K562 (cell line): ENCODE measurements around the gene SLC25A45. TPM values are rescaled to one million over a fixed set of nuclear protein-coding genes. Genes with fewer than 3 reads are reported as not detected.

Experiments
- BCOR ChIP-seq: fragments of 450-650 bp; IDR thresholded peaks from 2 replicates; pipeline ENCODE4 v1.6.1; 2016
- CBFB ChIP-seq: sonication (generic); formaldehyde crosslinking; IDR thresholded peaks from 2 replicates; pipeline ENCODE4 v1.4.0; 2020; ENCODE audit warnings: mild to moderate bottlenecking, missing genetic modification reagents
- CHD2 ChIP-seq: IDR thresholded peaks from 2 replicates; pipeline ENCODE4 v1.6.1; 2011; ENCODE audit warnings: low read depth, low read length
- ETV5 ChIP-seq: sonication (generic); formaldehyde crosslinking; IDR thresholded peaks from 2 replicates; pipeline ENCODE4 v1.4.0; 2020; ENCODE audit warnings: low read depth, mild to moderate bottlenecking, missing genetic modification reagents
- FIP1L1 ChIP-seq: fragments of 200-400 bp; formaldehyde crosslinking; IDR thresholded peaks from 2 replicates; pipeline ENCODE4 v1.6.1; 2018; ENCODE audit warnings: mild to moderate bottlenecking, low read depth, low read length; ENCODE audit not compliant: poor library complexity, severe bottlenecking
- HNRNPL ChIP-seq: fragments of 200-400 bp; formaldehyde crosslinking; IDR thresholded peaks from 2 replicates; pipeline ENCODE4 v1.6.1; 2017; ENCODE audit warnings: low read depth, mild to moderate bottlenecking, low read length
- POLR2B ChIP-seq: fragments of 450-650 bp; IDR thresholded peaks from 2 replicates; pipeline ENCODE4 v1.6.1; 2018; ENCODE audit warnings: low read depth; ENCODE audit not compliant: partially characterized antibody
- SLC30A9 ChIP-seq: fragments of 250-450 bp; sonication (Bioruptor Pico); IDR thresholded peaks from 2 replicates; pipeline ENCODE4 v1.8.0; 2022; ENCODE audit warnings: mild to moderate bottlenecking, moderate library complexity
- TBL1XR1 ChIP-seq, 2 experiments: IDR thresholded peaks; 2 replicates each; pipeline ENCODE4 v1.6.1; 2012; ENCODE audit warnings: improper control_type of control experiment in 2 of 2, low read length in 2 of 2, mild to moderate bottlenecking in 1 of 2
- ZNF12 ChIP-seq: sonication (generic); formaldehyde crosslinking; IDR thresholded peaks from 2 replicates; pipeline ENCODE4 v1.4.0; 2020; ENCODE audit warnings: mild to moderate bottlenecking, missing genetic modification reagents
- polyA plus RNA-seq, 8 experiments: library from polyadenylated mRNA; depleted of rRNA in 4 of 8; stranded (reverse) in 5 of 8; unstranded in 3 of 8; fragments of >200 nt; fragmentation: Nextera tagmentation in 2 of 8; fragmentation: Illumina TruSeq in 1 of 8; extraction: Ambion mirVana in 2 of 8; extraction: Trizol in 1 of 8; gene quantifications; 2 replicates each; pipeline versions ENCODE4 v1.2.1 to v1.2.3, GENCODE V29; 2011 to 2014; ENCODE audit warnings: inconsistent platforms in 1 of 8, missing spikeins in 1 of 8
- total RNA-seq, 7 experiments: library from RNA; depleted of rRNA in 6 of 7; stranded (reverse); fragments of >200 nt in 6 of 7; fragmentation: Illumina TruSeq in 2 of 7; extraction: Trizol in 2 of 7; gene quantifications; 2 replicates each; pipeline versions ENCODE4 v1.2.1 to v1.2.3, GENCODE V29; 2011 to 2021; ENCODE audit warnings: low replicate concordance in 1 of 7
- TF ChIP-seq, protein P1 (sequence below): fragments of 250-450 bp; sonication (Bioruptor Pico); IDR thresholded peaks from 2 replicates; pipeline ENCODE4 v1.9.0; 2021; ENCODE audit warnings: mild to moderate bottlenecking, inconsistent platforms
- TF ChIP-seq, protein P2 (sequence below), 3 experiments: IDR thresholded peaks in 2 of 3; conservative IDR thresholded peaks in 1 of 3; 2 replicates each; pipeline ENCODE4 v1.5.1; 2011 to 2012; ENCODE audit warnings: low read length in 3 of 3, mild to moderate bottlenecking in 3 of 3, control low read depth in 2 of 3, improper control_type of control experiment in 1 of 3, inconsistent platforms in 1 of 3, low read depth in 1 of 3, mixed read lengths in 1 of 3, moderate library complexity in 1 of 3; ENCODE audit not compliant: insufficient read depth in 2 of 3
- TF ChIP-seq, protein P3 (sequence below), 2 experiments: fragments of 450-650 bp in 1 of 2; sonication (generic) in 1 of 2; formaldehyde crosslinking in 1 of 2; IDR thresholded peaks; 2 replicates each; pipeline versions ENCODE4 v1.7.1 to v1.9.0; 2016 to 2022; ENCODE audit warnings: inconsistent platforms in 1 of 2, mild to moderate bottlenecking in 1 of 2, missing genetic modification reagents in 1 of 2

Gene SLC25A45
- total and polyA plus RNA-seq, 9 of the 15 experiments (the other 6 are each of a cell fraction or from before 2014, with no cell fraction given) = 0.15 to 2.3 (median 0.68) TPM

DNA sequence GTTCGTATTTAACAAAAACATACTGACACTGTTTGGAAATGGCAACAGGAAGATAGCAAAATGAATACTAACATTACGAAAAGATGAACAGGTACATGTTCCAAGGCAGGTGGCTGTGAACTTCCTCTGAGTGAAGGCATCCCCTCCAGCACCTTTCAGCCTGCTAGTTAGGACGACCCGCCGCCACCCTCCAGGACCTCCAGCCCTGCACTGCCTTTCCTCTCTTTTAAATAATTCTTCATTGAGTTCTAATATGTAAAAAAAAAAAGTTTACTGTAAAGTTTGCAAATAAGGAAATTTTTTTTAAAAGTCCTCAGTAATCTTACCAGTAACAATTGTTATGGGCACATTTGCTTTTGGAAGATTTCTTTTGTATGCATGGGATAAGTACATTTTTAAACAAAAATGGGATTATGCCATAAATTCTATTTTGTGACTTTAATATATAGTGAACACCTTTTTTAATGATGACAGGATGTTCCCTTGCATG, 46.2 kb upstream of the SLC25A45 start (continued):
- 0 out of 4 replicates have a peak, but pooled peaks of 1 of the 2 experiments have one; percentile 8 for TF ChIP-seq TBL1XR1 (IDR thresholded peaks at IDR 0.05; ENCODE audit: low read length in 2 of 2)
- TF ChIP-seq SLC30A9 (CRISPR knock-in tag) = no peak
- TF ChIP-seq, protein P1, sequence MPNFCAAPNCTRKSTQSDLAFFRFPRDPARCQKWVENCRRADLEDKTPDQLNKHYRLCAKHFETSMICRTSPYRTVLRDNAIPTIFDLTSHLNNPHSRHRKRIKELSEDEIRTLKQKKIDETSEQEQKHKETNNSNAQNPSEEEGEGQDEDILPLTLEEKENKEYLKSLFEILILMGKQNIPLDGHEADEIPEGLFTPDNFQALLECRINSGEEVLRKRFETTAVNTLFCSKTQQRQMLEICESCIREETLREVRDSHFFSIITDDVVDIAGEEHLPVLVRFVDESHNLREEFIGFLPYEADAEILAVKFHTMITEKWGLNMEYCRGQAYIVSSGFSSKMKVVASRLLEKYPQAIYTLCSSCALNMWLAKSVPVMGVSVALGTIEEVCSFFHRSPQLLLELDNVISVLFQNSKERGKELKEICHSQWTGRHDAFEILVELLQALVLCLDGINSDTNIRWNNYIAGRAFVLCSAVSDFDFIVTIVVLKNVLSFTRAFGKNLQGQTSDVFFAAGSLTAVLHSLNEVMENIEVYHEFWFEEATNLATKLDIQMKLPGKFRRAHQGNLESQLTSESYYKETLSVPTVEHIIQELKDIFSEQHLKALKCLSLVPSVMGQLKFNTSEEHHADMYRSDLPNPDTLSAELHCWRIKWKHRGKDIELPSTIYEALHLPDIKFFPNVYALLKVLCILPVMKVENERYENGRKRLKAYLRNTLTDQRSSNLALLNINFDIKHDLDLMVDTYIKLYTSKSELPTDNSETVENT (CRISPR knock-in tag) = peak; percentile 68; the same call in 1 of the 2 replicates
- TF ChIP-seq POLR2B = peak; percentile 1
- TF ChIP-seq ETV5 = no peak
- TF ChIP-seq ZNF12 (CRISPR knock-in tag) = no peak
- TF ChIP-seq BCOR = no peak
- TF ChIP-seq, protein P2, sequence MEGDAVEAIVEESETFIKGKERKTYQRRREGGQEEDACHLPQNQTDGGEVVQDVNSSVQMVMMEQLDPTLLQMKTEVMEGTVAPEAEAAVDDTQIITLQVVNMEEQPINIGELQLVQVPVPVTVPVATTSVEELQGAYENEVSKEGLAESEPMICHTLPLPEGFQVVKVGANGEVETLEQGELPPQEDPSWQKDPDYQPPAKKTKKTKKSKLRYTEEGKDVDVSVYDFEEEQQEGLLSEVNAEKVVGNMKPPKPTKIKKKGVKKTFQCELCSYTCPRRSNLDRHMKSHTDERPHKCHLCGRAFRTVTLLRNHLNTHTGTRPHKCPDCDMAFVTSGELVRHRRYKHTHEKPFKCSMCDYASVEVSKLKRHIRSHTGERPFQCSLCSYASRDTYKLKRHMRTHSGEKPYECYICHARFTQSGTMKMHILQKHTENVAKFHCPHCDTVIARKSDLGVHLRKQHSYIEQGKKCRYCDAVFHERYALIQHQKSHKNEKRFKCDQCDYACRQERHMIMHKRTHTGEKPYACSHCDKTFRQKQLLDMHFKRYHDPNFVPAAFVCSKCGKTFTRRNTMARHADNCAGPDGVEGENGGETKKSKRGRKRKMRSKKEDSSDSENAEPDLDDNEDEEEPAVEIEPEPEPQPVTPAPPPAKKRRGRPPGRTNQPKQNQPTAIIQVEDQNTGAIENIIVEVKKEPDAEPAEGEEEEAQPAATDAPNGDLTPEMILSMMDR (IDR thresholded peaks at IDR 0.05 in 2 of 3, conservative IDR thresholded peaks at IDR 0.05 in 1 of 3; ENCODE audit: insufficient read depth in 2 of 3, low read depth in 1 of 3, low read length in 3 of 3) = 0 out of 6 replicates have a peak, but pooled peaks of 1 of the 3 experiments have one; percentile 0
- no peak for TF ChIP-seq HNRNPL
- peak; percentile 53; the same call in 1 of the 2 replicates for TF ChIP-seq CHD2
- peak; percentile 84 for TF ChIP-seq FIP1L1
- TF ChIP-seq, protein P3, sequence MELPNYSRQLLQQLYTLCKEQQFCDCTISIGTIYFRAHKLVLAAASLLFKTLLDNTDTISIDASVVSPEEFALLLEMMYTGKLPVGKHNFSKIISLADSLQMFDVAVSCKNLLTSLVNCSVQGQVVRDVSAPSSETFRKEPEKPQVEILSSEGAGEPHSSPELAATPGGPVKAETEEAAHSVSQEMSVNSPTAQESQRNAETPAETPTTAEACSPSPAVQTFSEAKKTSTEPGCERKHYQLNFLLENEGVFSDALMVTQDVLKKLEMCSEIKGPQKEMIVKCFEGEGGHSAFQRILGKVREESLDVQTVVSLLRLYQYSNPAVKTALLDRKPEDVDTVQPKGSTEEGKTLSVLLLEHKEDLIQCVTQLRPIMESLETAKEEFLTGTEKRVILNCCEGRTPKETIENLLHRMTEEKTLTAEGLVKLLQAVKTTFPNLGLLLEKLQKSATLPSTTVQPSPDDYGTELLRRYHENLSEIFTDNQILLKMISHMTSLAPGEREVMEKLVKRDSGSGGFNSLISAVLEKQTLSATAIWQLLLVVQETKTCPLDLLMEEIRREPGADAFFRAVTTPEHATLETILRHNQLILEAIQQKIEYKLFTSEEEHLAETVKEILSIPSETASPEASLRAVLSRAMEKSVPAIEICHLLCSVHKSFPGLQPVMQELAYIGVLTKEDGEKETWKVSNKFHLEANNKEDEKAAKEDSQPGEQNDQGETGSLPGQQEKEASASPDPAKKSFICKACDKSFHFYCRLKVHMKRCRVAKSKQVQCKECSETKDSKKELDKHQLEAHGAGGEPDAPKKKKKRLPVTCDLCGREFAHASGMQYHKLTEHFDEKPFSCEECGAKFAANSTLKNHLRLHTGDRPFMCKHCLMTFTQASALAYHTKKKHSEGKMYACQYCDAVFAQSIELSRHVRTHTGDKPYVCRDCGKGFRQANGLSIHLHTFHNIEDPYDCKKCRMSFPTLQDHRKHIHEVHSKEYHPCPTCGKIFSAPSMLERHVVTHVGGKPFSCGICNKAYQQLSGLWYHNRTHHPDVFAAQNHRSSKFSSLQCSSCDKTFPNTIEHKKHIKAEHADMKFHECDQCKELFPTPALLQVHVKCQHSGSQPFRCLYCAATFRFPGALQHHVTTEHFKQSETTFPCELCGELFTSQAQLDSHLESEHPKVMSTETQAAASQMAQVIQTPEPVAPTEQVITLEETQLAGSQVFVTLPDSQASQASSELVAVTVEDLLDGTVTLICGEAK (IDR thresholded peaks at IDR 0.05) = no peak
- TF ChIP-seq, protein P3 (CRISPR knock-in tag; IDR thresholded peaks at IDR 0.05) = no peak
- no peak for TF ChIP-seq CBFB (CRISPR knock-in tag)
